Activated CD4-positive, alpha-beta T cell treated with anti-CD3 and anti-CD28 coated beads, Interleukin-2, amount 10 ng/mL, durations not matched to agents 7 days and 5 days (primary cell): ENCODE measurements around the gene ARL8A. TPM values are rescaled to one million over a fixed set of nuclear protein-coding genes. Genes with fewer than 3 reads are reported as not detected.
"Not testable (repeated sequence)": the region's sequence is repeated elsewhere in the genome, so short reads cannot be mapped to it uniquely, and the experiment has no call there.

ENCODE experiments used
- CTCF ChIA-PET: fragments of 350-600 bp; sonication (Branson Sonifier 250); formaldehyde crosslinking; loops from one replicate; lab custom pipeline; 2021; ENCODE audit warnings: antibody characterized with exemption; lab: Charles Lee
- POLR2A ChIA-PET: fragments of 350-600 bp; sonication (Branson Sonifier 250); formaldehyde crosslinking; loops from one replicate; lab custom pipeline; 2021; ENCODE audit warnings: antibody characterized with exemption; lab: Charles Lee
- DNase-seq: peaks from one replicate; pipeline ENCODE4 v3.0.0-alpha.2; 2020
- H3K27ac Mint-ChIP-seq: one replicate; pipeline ENCODE4 v1.8.0; 2021; ENCODE audit warnings: mild to moderate bottlenecking, moderate library complexity, mixed read lengths
- H3K27me3 Mint-ChIP-seq: one replicate; pipeline ENCODE4 v1.8.0; 2021; ENCODE audit warnings: mixed read lengths
- H3K36me3 Mint-ChIP-seq: one replicate; pipeline ENCODE4 v1.8.0; 2021; ENCODE audit warnings: low read depth, mixed read lengths
- H3K4me1 Mint-ChIP-seq: one replicate; pipeline ENCODE4 v1.8.0; 2021; ENCODE audit warnings: mixed read lengths
- H3K4me3 Mint-ChIP-seq: one replicate; pipeline ENCODE4 v1.8.0; 2021; ENCODE audit warnings: mild to moderate bottlenecking, moderate library complexity, mixed read lengths
- H3K9me3 Mint-ChIP-seq: one replicate; pipeline ENCODE4 v1.8.0; 2021; ENCODE audit warnings: mixed read lengths
- total RNA-seq, 2 experiments: library from RNA; stranded (reverse); gene quantifications; one replicate each; pipeline ENCODE4 v1.2.3, GENCODE V29; 2021

Gene ARL8A
- total RNA-seq, 2 experiments from 2014 or later = 51.6 to 53.8 TPM

GRCh38 chr1:202152399-202152798, 7.9 kb upstream of the ARL8A start:
- Mint-ChIP-seq H3K4me3 (no peak overlapping the region), H3K27ac (no peak overlapping the region), H3K27me3 (no peaks in the 10 kb centered on the region), H3K9me3 (no peaks in the 10 kb centered on the region), H3K36me3 (peaks cover 65% of the 10 kb centered on the region), H3K4me1 (peaks cover 34% of the 10 kb centered on the region)
- ChIA-PET CTCF (no interaction called here), POLR2A (no interaction called here)
- no peak for DNase-seq

- DNase-seq = no peak
- ChIA-PET CTCF (interaction anchor here (0.9 kb wide), 1 partner anchor 12 kb away, joined by 3 read pairs; no protein-coding TSS in a partner anchor), POLR2A (interaction anchor here (0.6 kb wide), 1 partner anchor 8 kb away, joined by 3 read pairs; no protein-coding TSS in a partner anchor)
- H3K4me1 Mint-ChIP-seq = peaks cover 25% of the 10 kb centered on the region
- no peak overlapping the region for H3K4me3 Mint-ChIP-seq
- H3K9me3 Mint-ChIP-seq = no peaks in the 10 kb centered on the region
- no peak overlapping the region for H3K27ac Mint-ChIP-seq
- no peaks in the 10 kb centered on the region for H3K27me3 Mint-ChIP-seq
- peaks cover 61% of the 10 kb centered on the region for H3K36me3 Mint-ChIP-seq
Measured at GRCh38 chr1:202151045-202151444, 6.5 kb upstream of the ARL8A start.

DNA sequence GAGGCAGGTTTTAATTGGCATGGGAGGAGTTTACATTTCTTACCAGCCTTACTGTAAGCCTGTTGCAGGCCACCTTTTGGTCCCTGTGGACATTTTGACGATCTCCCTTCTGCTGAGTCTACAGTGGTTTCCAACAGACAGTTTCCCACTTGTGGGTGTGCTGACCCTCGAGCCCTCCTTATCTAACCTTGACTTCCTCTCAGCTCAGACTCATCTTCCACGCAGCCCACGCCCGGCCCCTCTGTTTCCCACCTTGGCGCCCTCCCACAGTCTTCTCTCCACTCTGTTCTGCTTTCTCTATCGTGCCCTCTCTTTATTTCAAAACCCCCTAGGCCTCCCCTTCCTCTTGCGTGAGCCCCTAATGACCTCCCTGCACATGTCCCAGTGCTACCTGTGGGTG, 6.1 kb upstream of the ARL8A start:
- Mint-ChIP-seq H3K27ac (no peak overlapping the region), H3K9me3 (no peaks in the 10 kb centered on the region), H3K4me3 (no peak overlapping the region), H3K36me3 (peaks cover 58% of the 10 kb centered on the region), H3K27me3 (no peaks in the 10 kb centered on the region), H3K4me1 (peaks cover 23% of the 10 kb centered on the region)
- ChIA-PET CTCF (interaction anchor here (0.9 kb wide), 1 partner anchor 12 kb away, joined by 3 read pairs; no protein-coding TSS in a partner anchor), POLR2A (interaction anchor here (0.6 kb wide), 1 partner anchor 8 kb away, joined by 3 read pairs; no protein-coding TSS in a partner anchor)
- DNase-seq = no peak

DNA sequence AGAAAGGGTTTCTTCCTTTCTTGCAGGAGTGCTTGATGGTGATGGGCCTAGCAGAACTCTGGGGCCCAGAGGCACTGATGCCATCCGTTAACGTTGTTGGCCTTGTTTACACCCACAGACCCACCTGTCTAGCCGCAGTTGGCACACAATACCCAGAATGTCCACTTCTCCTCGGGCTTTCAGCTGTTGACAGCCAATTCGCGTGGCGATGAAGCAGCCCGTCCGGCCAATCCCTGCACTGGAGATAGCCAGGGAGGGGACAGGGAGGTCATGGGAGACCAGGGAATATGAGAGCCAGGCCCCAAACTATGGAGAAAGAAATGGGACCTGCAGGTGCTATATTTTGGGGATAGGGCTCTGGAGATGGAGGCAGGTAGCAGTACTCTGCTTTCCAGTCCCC, 5.7 kb upstream of the ARL8A start:
- H3K4me1 Mint-ChIP-seq = peaks cover 23% of the 10 kb centered on the region
- no peaks in the 10 kb centered on the region for H3K9me3 Mint-ChIP-seq
- H3K27ac Mint-ChIP-seq = no peak overlapping the region
- H3K27me3 Mint-ChIP-seq = no peaks in the 10 kb centered on the region
- peaks cover 54% of the 10 kb centered on the region for H3K36me3 Mint-ChIP-seq
- CTCF ChIA-PET = no interaction called here
- POLR2A ChIA-PET = no interaction called here
- H3K4me3 Mint-ChIP-seq = no peak overlapping the region
- DNase-seq = no peak

- Mint-ChIP-seq H3K4me1 (peaks cover 19% of the 10 kb centered on the region), H3K27ac (no peak overlapping the region), H3K36me3 (peaks cover 47% of the 10 kb centered on the region), H3K4me3 (no peak overlapping the region), H3K27me3 (no peaks in the 10 kb centered on the region), H3K9me3 (no peaks in the 10 kb centered on the region)
- DNase-seq = no peak
- ChIA-PET CTCF (interaction anchor here (6.5 kb wide), 1 partner anchor 11 kb away, joined by 35 read pairs; the partner anchor contains the start of gene PTPN7), POLR2A (no interaction called here)
Measured at GRCh38 chr1:202149566-202149965, 5.0 kb upstream of the ARL8A start.

DNA sequence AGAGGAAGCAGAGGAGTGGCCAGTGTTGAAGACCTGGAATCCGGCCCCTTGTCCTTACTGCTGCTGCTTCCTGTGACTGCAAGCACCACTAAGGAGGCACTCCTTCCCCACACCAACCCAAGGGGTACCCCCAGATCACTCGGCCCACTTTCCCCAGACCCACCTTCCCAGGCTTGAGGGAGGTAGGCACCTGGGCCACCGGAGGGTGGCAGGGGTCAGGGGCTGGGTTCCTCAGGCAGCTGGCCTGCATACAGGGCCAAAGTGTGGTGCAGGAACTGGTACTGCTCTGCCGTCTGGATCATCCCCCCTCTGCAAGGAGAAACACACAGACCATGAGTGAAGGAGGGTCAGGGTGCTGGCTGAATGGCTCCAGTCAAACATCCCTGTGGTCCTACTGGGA, 3.9 kb upstream of the ARL8A start:
- H3K4me3 Mint-ChIP-seq = no peak overlapping the region
- ChIA-PET POLR2A (no interaction called here), CTCF (interaction anchor here (3.0 to 6.5 kb wide), 3 partner anchors 8 to 13 kb away, joined by 10 to 35 read pairs (median 22); partner anchors contain the start of gene PTPN7)
- H3K27me3 Mint-ChIP-seq = no peaks in the 10 kb centered on the region
- peaks cover 20% of the 10 kb centered on the region for H3K4me1 Mint-ChIP-seq
- H3K36me3 Mint-ChIP-seq = peaks cover 45% of the 10 kb centered on the region
- H3K9me3 Mint-ChIP-seq = no peaks in the 10 kb centered on the region
- H3K27ac Mint-ChIP-seq = no peak overlapping the region
- DNase-seq = no peak

- Mint-ChIP-seq H3K27me3 (no peaks in the 10 kb centered on the region), H3K4me3 (no peak overlapping the region), H3K9me3 (no peaks in the 10 kb centered on the region), H3K27ac (no peak overlapping the region), H3K36me3 (peaks cover 39% of the 10 kb centered on the region), H3K4me1 (peaks cover 32% of the 10 kb centered on the region)
- no peak for DNase-seq
- ChIA-PET POLR2A (interaction anchor here (1.6 kb wide), 1 partner anchor 13 kb away, joined by 6 read pairs; the partner anchor contains the start of gene PTPN7), CTCF (interaction anchor here (1.4 to 6.5 kb wide), 4 partner anchors 9 to 16 kb away, joined by 3 to 35 read pairs (median 16); partner anchors contain the start of gene PTPN7)
Measured at GRCh38 chr1:202146993-202147392, 2.5 kb upstream of the ARL8A start.

DNA sequence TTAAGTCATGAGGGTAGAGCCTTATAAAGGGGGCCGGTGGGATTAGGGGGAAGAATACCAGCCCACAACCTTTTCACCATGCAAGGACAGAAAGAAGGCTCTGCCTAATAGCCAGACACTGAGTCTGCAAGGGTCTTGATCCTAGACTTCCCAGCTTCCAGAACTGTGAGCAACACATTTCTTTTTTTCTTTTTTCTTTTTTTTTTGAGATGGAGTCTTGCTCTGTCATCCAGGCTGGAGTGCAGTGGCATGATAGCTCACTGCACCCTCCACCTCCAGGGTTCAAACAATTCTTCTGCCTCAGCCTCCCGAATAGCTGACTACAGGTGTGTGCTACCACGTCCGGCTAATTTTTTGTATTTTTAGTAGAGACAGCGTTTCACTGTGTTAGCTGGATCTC, 1.7 kb upstream of the ARL8A start:
- no peaks in the 10 kb centered on the region for H3K9me3 Mint-ChIP-seq
- no peaks in the 10 kb centered on the region for H3K27me3 Mint-ChIP-seq
- POLR2A ChIA-PET = interaction anchor here (0.6 to 1.2 kb wide), 2 partner anchors 9 to 14 kb away, joined by 3 to 7 read pairs; partner anchors contain the start of gene PTPN7
- CTCF ChIA-PET = interaction anchor here (1.4 to 6.5 kb wide), 4 partner anchors 10 to 15 kb away, joined by 3 to 35 read pairs (median 16); partner anchors contain the start of gene PTPN7
- H3K36me3 Mint-ChIP-seq = peaks cover 38% of the 10 kb centered on the region
- no peak for DNase-seq
- peaks cover 35% of the 10 kb centered on the region for H3K4me1 Mint-ChIP-seq
- H3K27ac Mint-ChIP-seq = peak overlapping the region; percentile 36
- H3K4me3 Mint-ChIP-seq = no peak overlapping the region

GRCh38 chr1:202145744-202146140, 1.2 kb upstream of the ARL8A start:
- peaks cover 33% of the 10 kb centered on the region for H3K36me3 Mint-ChIP-seq
- not testable (repeated sequence) for DNase-seq, H3K9me3 Mint-ChIP-seq, H3K27me3 Mint-ChIP-seq
- H3K4me3 Mint-ChIP-seq = peak overlapping the region; percentile 71
- H3K4me1 Mint-ChIP-seq = peaks cover 35% of the 10 kb centered on the region
- CTCF ChIA-PET = interaction anchor here (1.4 to 6.5 kb wide), 4 partner anchors 10 to 15 kb away, joined by 3 to 35 read pairs (median 16); partner anchors contain the start of gene PTPN7
- POLR2A ChIA-PET = interaction anchor here (0.6 to 1.2 kb wide), 2 partner anchors 10 to 14 kb away, joined by 3 to 7 read pairs; partner anchors contain the start of gene PTPN7
- H3K27ac Mint-ChIP-seq = peak overlapping the region; percentile 75

DNA sequence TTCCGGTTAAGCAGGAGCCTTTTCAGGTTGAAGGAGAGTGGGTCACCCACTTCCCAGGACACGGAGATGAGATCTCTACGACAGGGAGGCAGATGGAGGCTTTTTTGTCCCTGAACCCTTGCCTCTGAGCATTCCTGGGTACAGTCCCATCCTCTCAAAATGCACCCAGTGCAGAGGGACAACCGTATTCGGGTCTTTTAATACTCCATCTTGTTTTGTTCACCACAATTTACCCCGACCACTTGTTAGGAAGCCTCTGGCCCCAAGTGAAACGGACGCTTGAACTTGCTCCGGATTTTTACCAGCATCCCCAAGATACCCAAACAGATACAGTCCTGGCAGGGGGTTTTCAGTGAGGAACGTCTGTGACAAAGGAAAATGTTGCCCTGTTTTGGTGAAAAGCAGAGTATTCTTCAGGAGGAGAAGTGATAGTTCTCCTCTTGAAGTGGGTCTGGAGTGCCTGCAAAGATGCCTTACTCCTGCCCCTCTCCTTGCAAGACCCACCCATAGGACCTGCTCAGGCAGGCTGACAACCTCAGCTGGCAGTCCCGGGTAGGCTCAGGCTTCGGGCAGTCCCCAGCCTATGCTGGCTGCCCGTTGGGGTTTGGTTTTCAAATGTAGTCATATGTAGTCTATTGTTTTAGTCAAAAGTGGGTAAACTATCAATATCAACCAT, 669 bp upstream of the ARL8A start:
- Mint-ChIP-seq H3K27ac (peak overlapping the region; percentile 75), H3K4me1 (peaks cover 38% of the 10 kb centered on the region), H3K36me3 (peaks cover 29% of the 10 kb centered on the region), H3K27me3 (no peaks in the 10 kb centered on the region), H3K4me3 (peak overlapping the region; percentile 71), H3K9me3 (no peaks in the 10 kb centered on the region)
- ChIA-PET POLR2A (interaction anchor here (1.2 kb wide), 1 partner anchor 15 kb away, joined by 7 read pairs; the partner anchor contains the start of gene PTPN7), CTCF (interaction anchor here (1.4 to 6.5 kb wide), 3 partner anchors 11 to 15 kb away, joined by 3 to 35 read pairs (median 22); partner anchors contain the start of gene PTPN7)
- DNase-seq = no peak

GRCh38 chr1:202143768-202144401, 652 bp downstream of the ARL8A start:
- Mint-ChIP-seq H3K9me3 (no peaks in the 10 kb centered on the region), H3K36me3 (peaks cover 22% of the 10 kb centered on the region), H3K4me1 (peaks cover 38% of the 10 kb centered on the region), H3K4me3 (peak overlapping the region; percentile 93), H3K27ac (peak overlapping the region; percentile 83), H3K27me3 (no peaks in the 10 kb centered on the region)
- ChIA-PET CTCF (interaction anchor here (0.9 to 6.5 kb wide), 3 partner anchors 16 to 783 kb away, joined by 3 to 35 read pairs (median 3); partner anchors contain the start of genes KLHL12 and PTPN7), POLR2A (interaction anchor here (1.1 kb wide), 1 partner anchor 16 kb away, joined by 3 read pairs; the partner anchor contains the start of gene PTPN7)
- DNase-seq = peak; percentile 41
